Astrocyte (in vitro differentiated cells and primary cell): ENCODE results near the gene MAN1C1. TPM values are rescaled to one million over a fixed set of nuclear protein-coding genes. Genes with fewer than 3 reads are reported as not detected.

Experiments
- DNase-seq: peaks from one replicate; pipeline ENCODE4 v3.0.0-alpha.2; 2010; ENCODE audit warnings: low read depth
- FAIRE-seq: peaks from 2 replicates; lab custom pipeline; 2011; peaks lifted over from hg19 to GRCh38; lab: Jason Lieb, UNC
- H2AFZ ChIP-seq: 2 replicates; pipeline ENCODE4 v1.6.0; 2012; ENCODE audit warnings: low read depth, low read length, inconsistent platforms
- H3K27ac ChIP-seq: 2 replicates; pipeline ENCODE4 v1.5.1; 2011; ENCODE audit warnings: low read depth, low read length, inconsistent platforms
- H3K27me3 ChIP-seq: 2 replicates; pipeline ENCODE4 v1.6.0; 2011; ENCODE audit warnings: low read length, inconsistent platforms; ENCODE audit not compliant: insufficient read depth
- H3K36me3 ChIP-seq: 2 replicates; pipeline ENCODE4 v1.5.1; 2011; ENCODE audit warnings: low read length, inconsistent platforms; ENCODE audit not compliant: insufficient read depth
- H3K4me1 ChIP-seq: 2 replicates; pipeline ENCODE4 v1.5.1; 2011; ENCODE audit warnings: low read length, inconsistent platforms; ENCODE audit not compliant: insufficient read depth
- H3K4me2 ChIP-seq: 2 replicates; pipeline ENCODE4 v1.6.0; 2012; ENCODE audit warnings: low read length, inconsistent platforms
- H3K4me3 ChIP-seq: 2 replicates; pipeline ENCODE4 v1.5.1; 2011; ENCODE audit warnings: low read depth, mild to moderate bottlenecking, low read length, inconsistent platforms; ENCODE audit not compliant: insufficient read depth
- H3K79me2 ChIP-seq: 2 replicates; pipeline ENCODE4 v1.6.0; 2012; ENCODE audit warnings: mild to moderate bottlenecking, low read length, inconsistent platforms; ENCODE audit not compliant: insufficient read depth
- H3K9ac ChIP-seq: 2 replicates; pipeline ENCODE4 v1.6.0; 2012; ENCODE audit warnings: mild to moderate bottlenecking, low read length, inconsistent platforms
- H3K9me3 ChIP-seq: 2 replicates; pipeline ENCODE4 v1.5.1; 2012; ENCODE audit warnings: low read depth, mild to moderate bottlenecking, low read length, inconsistent platforms; ENCODE audit not compliant: insufficient read depth
- H4K20me1 ChIP-seq: 2 replicates; pipeline ENCODE4 v1.6.0; 2012; ENCODE audit warnings: low read length, inconsistent platforms; ENCODE audit not compliant: insufficient read depth
- H3K27ac Mint-ChIP-seq: one replicate; pipeline ENCODE4 v1.8.0; 2021; ENCODE audit warnings: mild to moderate bottlenecking, mixed read lengths; ENCODE audit not compliant: unreplicated experiment
- H3K27me3 Mint-ChIP-seq: one replicate; pipeline ENCODE4 v1.8.0; 2021; ENCODE audit warnings: low read depth, mixed read lengths; ENCODE audit not compliant: unreplicated experiment
- H3K36me3 Mint-ChIP-seq: one replicate; pipeline ENCODE4 v1.8.0; 2021; ENCODE audit warnings: low read depth, mixed read lengths; ENCODE audit not compliant: unreplicated experiment
- H3K4me1 Mint-ChIP-seq: one replicate; pipeline ENCODE4 v1.8.0; 2021; ENCODE audit warnings: low read depth, mixed read lengths; ENCODE audit not compliant: unreplicated experiment
- H3K4me3 Mint-ChIP-seq: one replicate; pipeline ENCODE4 v1.8.0; 2021; ENCODE audit warnings: mild to moderate bottlenecking, moderate library complexity, mixed read lengths; ENCODE audit not compliant: unreplicated experiment
- H3K9me3 Mint-ChIP-seq: one replicate; pipeline ENCODE4 v1.8.0; 2021; ENCODE audit warnings: mild to moderate bottlenecking, mixed read lengths; ENCODE audit not compliant: unreplicated experiment
- CTCF ChIP-seq: IDR thresholded peaks from 2 replicates; pipeline ENCODE4 v1.5.1; 2011; ENCODE audit warnings: low read depth, mild to moderate bottlenecking, inconsistent platforms, low read length, moderate library complexity; ENCODE audit not compliant: insufficient read depth
- EZH2 ChIP-seq: IDR thresholded peaks from 2 replicates; pipeline ENCODE4 v1.6.1; 2012; ENCODE audit warnings: mild to moderate bottlenecking, low read length, inconsistent platforms; ENCODE audit not compliant: insufficient read depth
- total RNA-seq: library from RNA; stranded (reverse); gene quantifications from 2 replicates; pipeline ENCODE4 v1.2.1, GENCODE V29; 2021

The MAN1C1 gene
- total RNA-seq, 1 donor from 2014 or later: 0.86 TPM

DNA sequence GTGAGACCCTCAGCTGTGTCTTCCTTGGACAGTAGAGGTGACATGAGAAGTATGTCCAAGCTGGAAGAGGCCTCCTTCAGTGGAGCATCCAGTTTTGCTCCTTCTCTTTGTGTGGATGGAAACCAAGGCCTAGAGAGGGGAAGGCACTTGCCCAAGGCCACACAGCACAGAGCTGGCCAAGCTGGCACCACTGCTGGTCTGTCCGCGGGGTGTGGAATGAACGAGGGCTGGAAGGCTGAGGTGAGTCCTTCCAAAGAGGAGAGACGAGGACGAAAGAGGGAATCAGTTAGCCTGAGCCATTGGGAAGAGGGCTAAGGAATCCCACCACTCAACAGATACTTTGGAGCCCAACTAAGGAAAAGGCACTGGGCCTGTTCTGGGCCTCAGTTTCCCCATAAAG is 155.6 kb downstream of the MAN1C1 start:
- H3K9me3 Mint-ChIP-seq: no peaks in the 10 kb centered on the region
- Histone ChIP-seq H3K9me3 (no peaks in the 10 kb centered on the region), H3K27ac (no peak overlapping the region), H4K20me1 (no peaks in the 10 kb centered on the region), H3K36me3 (no peaks in the 10 kb centered on the region), H3K4me2 (peak overlapping the region; percentile 36), H3K9ac (no peak overlapping the region), H3K4me3 (no peak overlapping the region), H2AFZ (no peak overlapping the region), H3K4me1 (peaks cover 9% of the 10 kb centered on the region), H3K79me2 (no peaks in the 10 kb centered on the region), H3K27me3 (no peaks in the 10 kb centered on the region)
- H3K36me3 Mint-ChIP-seq: no peaks in the 10 kb centered on the region
- no peak overlapping the region for H3K4me3 Mint-ChIP-seq
- H3K27ac Mint-ChIP-seq: no peak overlapping the region
- TF ChIP-seq EZH2 (no peak), CTCF (no peak)
- no peak for DNase-seq
- peaks cover 28% of the 10 kb centered on the region for H3K4me1 Mint-ChIP-seq
- peaks cover 9% of the 10 kb centered on the region for H3K27me3 Mint-ChIP-seq
- no peak for FAIRE-seq

DNA sequence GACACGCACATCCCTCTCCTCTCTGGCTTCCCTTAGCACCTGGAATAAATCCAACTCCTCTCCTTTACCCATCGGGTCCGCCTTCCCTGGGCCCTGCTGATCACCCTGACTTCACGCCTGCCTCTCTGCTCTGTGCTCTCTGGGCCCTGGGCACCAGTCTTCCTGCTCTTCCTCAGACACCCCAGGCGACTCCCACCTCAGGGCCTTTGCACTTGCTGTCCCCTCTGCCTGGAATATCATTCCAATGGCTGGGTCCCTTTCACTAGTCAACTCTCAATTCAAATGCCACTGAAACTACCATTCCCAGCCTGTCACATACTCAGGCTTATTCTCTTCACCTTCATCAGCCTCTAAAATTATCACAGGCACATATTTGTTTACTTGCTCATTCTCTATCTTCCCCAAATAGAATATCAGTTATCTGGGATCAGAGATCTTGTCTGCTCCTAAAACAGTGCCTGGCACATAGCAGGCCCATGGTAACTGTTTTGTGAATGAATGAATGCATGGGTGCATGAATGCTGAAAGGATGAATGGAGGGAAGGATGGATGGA is 156.2 kb downstream of the MAN1C1 start:
- H4K20me1 ChIP-seq: no peaks in the 10 kb centered on the region
- peaks cover 9% of the 10 kb centered on the region for H3K4me1 ChIP-seq
- no peak overlapping the region for H3K4me2 ChIP-seq
- H3K9me3 Mint-ChIP-seq: no peaks in the 10 kb centered on the region
- DNase-seq: no peak
- no peaks in the 10 kb centered on the region for H3K36me3 ChIP-seq
- FAIRE-seq: no peak
- H3K27me3 ChIP-seq: no peaks in the 10 kb centered on the region
- no peak overlapping the region for H3K9ac ChIP-seq
- peaks cover 28% of the 10 kb centered on the region for H3K4me1 Mint-ChIP-seq
- H3K9me3 ChIP-seq: no peaks in the 10 kb centered on the region
- no peak overlapping the region for H3K4me3 Mint-ChIP-seq
- H3K79me2 ChIP-seq: no peaks in the 10 kb centered on the region
- H3K27ac Mint-ChIP-seq: peak overlapping the region; percentile 65
- peaks cover 14% of the 10 kb centered on the region for H3K27me3 Mint-ChIP-seq
- no peak for TF ChIP-seq EZH2
- TF ChIP-seq CTCF: no peak
- no peak overlapping the region for H3K4me3 ChIP-seq
- no peak overlapping the region for H3K27ac ChIP-seq
- no peaks in the 10 kb centered on the region for H3K36me3 Mint-ChIP-seq
- H2AFZ ChIP-seq: no peak overlapping the region

- H3K4me2 ChIP-seq: no peak overlapping the region
- H3K9ac ChIP-seq: no peak overlapping the region
- no peaks in the 10 kb centered on the region for H3K79me2 ChIP-seq
- H3K4me1 ChIP-seq: peaks cover 9% of the 10 kb centered on the region
- H3K36me3 Mint-ChIP-seq: no peaks in the 10 kb centered on the region
- peaks cover 28% of the 10 kb centered on the region for H3K4me1 Mint-ChIP-seq
- no peaks in the 10 kb centered on the region for H3K9me3 ChIP-seq
- no peaks in the 10 kb centered on the region for H3K36me3 ChIP-seq
- no peak overlapping the region for H3K4me3 Mint-ChIP-seq
- no peaks in the 10 kb centered on the region for H3K27me3 ChIP-seq
- no peak overlapping the region for H3K4me3 ChIP-seq
- H3K27ac ChIP-seq: no peak overlapping the region
- no peaks in the 10 kb centered on the region for H4K20me1 ChIP-seq
- H3K27me3 Mint-ChIP-seq: peaks cover 22% of the 10 kb centered on the region
- FAIRE-seq (no peak), DNase-seq (no peak)
- peak overlapping the region; percentile 38 for H3K27ac Mint-ChIP-seq
- H3K9me3 Mint-ChIP-seq: no peaks in the 10 kb centered on the region
- TF ChIP-seq CTCF: no peak
- TF ChIP-seq EZH2: no peak
- H2AFZ ChIP-seq: no peak overlapping the region
These were observed 157.0 kb downstream of the MAN1C1 start for GRCh38 chr1:25773441-25774125.
